HG02798 (cell line): ENCODE results near the gene EHD4.

Source experiments
- ATAC-seq: cut with Tn5 transposase; IDR thresholded peaks from one replicate; pipeline ENCODE4 v1.9.1; 2021; ENCODE audit warnings: mild to moderate bottlenecking; ENCODE audit not compliant: unreplicated experiment, poor library complexity

The EHD4 gene

GRCh38 chr15:41849861-41850260, 122.5 kb downstream of the EHD4 start:
- ATAC-seq: no peak

GRCh38 chr15:41849204-41849603, 123.2 kb downstream of the EHD4 start:
- ATAC-seq: no peak

GRCh38 chr15:41848631-41849030, 123.7 kb downstream of the EHD4 start:
- no peak for ATAC-seq

- ATAC-seq: no peak
Observed at GRCh38 chr15:41847981-41848380, 124.4 kb downstream of the EHD4 start.

GRCh38 chr15:41847206-41847605, 125.2 kb downstream of the EHD4 start:
- ATAC-seq: no peak
